SK-N-SH treated with all-trans-retinoic acid at 6 μM for 48 hours (cell line): ENCODE results near the gene PKIG.

Experiments
- ATAC-seq: fragments of 200-7000 bp; cut with Tn5 transposase; 3 replicates; pipeline ENCODE4 v1.9.1; 2020; ENCODE audit warnings: mild to moderate bottlenecking, moderate library complexity
- ARNTL ChIP-seq: fragments of 450-650 bp; formaldehyde crosslinking; IDR thresholded peaks from 2 replicates; pipeline ENCODE4 v1.5.0; 2020; ENCODE audit warnings: low read depth, mild to moderate bottlenecking, moderate library complexity, borderline replicate concordance
- BACH2 ChIP-seq: fragments of 250-450 bp; sonication (Bioruptor Pico); IDR thresholded peaks from 2 replicates; pipeline ENCODE4 v1.9.0; 2021; ENCODE audit warnings: mild to moderate bottlenecking, borderline replicate concordance
- CSDC2 ChIP-seq: fragments of 250-450 bp; sonication (Bioruptor Pico); IDR thresholded peaks from 2 replicates; pipeline ENCODE4 v1.5.0; 2020; ENCODE audit warnings: mild to moderate bottlenecking, moderate library complexity
- ESRRG ChIP-seq: fragments of 250-450 bp; sonication (Bioruptor Pico); IDR thresholded peaks from 2 replicates; pipeline ENCODE4 v1.6.1; 2021; ENCODE audit warnings: mild to moderate bottlenecking
- GLIS3 ChIP-seq: fragments of 250-450 bp; sonication (Bioruptor Pico); IDR thresholded peaks from 2 replicates; pipeline ENCODE4 v1.5.0; 2020; ENCODE audit warnings: mild to moderate bottlenecking, moderate library complexity
- ISL1 ChIP-seq: fragments of 250-450 bp; sonication (Bioruptor Pico); IDR thresholded peaks from 2 replicates; pipeline ENCODE4 v2.1.2; 2022; ENCODE audit warnings: mild to moderate bottlenecking, moderate library complexity
- OSR1 ChIP-seq: fragments of 250-450 bp; sonication (Bioruptor Pico); IDR thresholded peaks from 2 replicates; pipeline ENCODE4 v1.8.0; 2022; ENCODE audit warnings: moderate library complexity, mild to moderate bottlenecking, inconsistent platforms
- PPARA ChIP-seq: fragments of 250-450 bp; sonication (Bioruptor Pico); IDR thresholded peaks from 2 replicates; pipeline ENCODE4 v1.5.0; 2020; ENCODE audit warnings: mild to moderate bottlenecking, borderline replicate concordance
- RARB ChIP-seq: fragments of 250-450 bp; sonication (Bioruptor Pico); IDR thresholded peaks from 2 replicates; pipeline ENCODE4 v1.8.0; 2021; ENCODE audit warnings: mild to moderate bottlenecking, moderate library complexity
- SNAI2 ChIP-seq: fragments of 250-450 bp; sonication (Bioruptor Pico); IDR thresholded peaks from 2 replicates; pipeline ENCODE4 v1.5.0; 2020; ENCODE audit warnings: mild to moderate bottlenecking, moderate library complexity
- TOX ChIP-seq: fragments of 250-450 bp; sonication (Bioruptor Pico); IDR thresholded peaks from 2 replicates; pipeline ENCODE4 v1.8.0; 2021; ENCODE audit warnings: mild to moderate bottlenecking, moderate library complexity, borderline replicate concordance
- ZC3H10 ChIP-seq: fragments of 250-450 bp; sonication (Bioruptor Pico); IDR thresholded peaks from 2 replicates; pipeline ENCODE4 v1.5.1; 2021; ENCODE audit warnings: mild to moderate bottlenecking, moderate library complexity
- ZFP3 ChIP-seq: fragments of 250-450 bp; sonication (Bioruptor Pico); IDR thresholded peaks from 2 replicates; pipeline ENCODE4 v1.5.0; 2020; ENCODE audit warnings: mild to moderate bottlenecking, moderate library complexity
- ZFP30 ChIP-seq: fragments of 450-650 bp; formaldehyde crosslinking; IDR thresholded peaks from 2 replicates; pipeline ENCODE4 v1.5.0; 2022; ENCODE audit warnings: mild to moderate bottlenecking, moderate library complexity
- ZNF565 ChIP-seq: fragments of 450-650 bp; formaldehyde crosslinking; conservative IDR thresholded peaks from 2 replicates; pipeline ENCODE4 v1.5.0; 2020; ENCODE audit warnings: low read depth, mild to moderate bottlenecking, moderate library complexity
- ZNF70 ChIP-seq: fragments of 450-650 bp; formaldehyde crosslinking; IDR thresholded peaks from 2 replicates; pipeline ENCODE4 v1.5.0; 2020; ENCODE audit warnings: mild to moderate bottlenecking, moderate library complexity
- ZNF8 ChIP-seq: fragments of 450-650 bp; formaldehyde crosslinking; IDR thresholded peaks from 2 replicates; pipeline ENCODE4 v1.5.0; 2020; ENCODE audit warnings: mild to moderate bottlenecking, moderate library complexity
- TF ChIP-seq, protein P1 (sequence below): fragments of 250-450 bp; sonication (Bioruptor Pico); IDR thresholded peaks from 2 replicates; pipeline ENCODE4 v1.8.0; 2020; ENCODE audit warnings: mild to moderate bottlenecking, moderate library complexity, borderline replicate concordance
- TF ChIP-seq, protein P2 (sequence below): fragments of 250-450 bp; sonication (Bioruptor Pico); IDR thresholded peaks from 2 replicates; pipeline ENCODE4 v1.5.1; 2020; ENCODE audit warnings: low read depth, mild to moderate bottlenecking, moderate library complexity
- TF ChIP-seq, protein P3 (sequence below): fragments of 250-450 bp; sonication (Bioruptor Pico); IDR thresholded peaks from 2 replicates; pipeline ENCODE4 v1.5.1; 2021; ENCODE audit warnings: mild to moderate bottlenecking, moderate library complexity
- TF ChIP-seq, protein P4 (sequence below): fragments of 250-450 bp; sonication (Bioruptor Pico); IDR thresholded peaks from 2 replicates; pipeline ENCODE4 v1.8.0; 2021; ENCODE audit warnings: low read depth, mild to moderate bottlenecking, moderate library complexity, borderline replicate concordance

PKIG gene

DNA sequence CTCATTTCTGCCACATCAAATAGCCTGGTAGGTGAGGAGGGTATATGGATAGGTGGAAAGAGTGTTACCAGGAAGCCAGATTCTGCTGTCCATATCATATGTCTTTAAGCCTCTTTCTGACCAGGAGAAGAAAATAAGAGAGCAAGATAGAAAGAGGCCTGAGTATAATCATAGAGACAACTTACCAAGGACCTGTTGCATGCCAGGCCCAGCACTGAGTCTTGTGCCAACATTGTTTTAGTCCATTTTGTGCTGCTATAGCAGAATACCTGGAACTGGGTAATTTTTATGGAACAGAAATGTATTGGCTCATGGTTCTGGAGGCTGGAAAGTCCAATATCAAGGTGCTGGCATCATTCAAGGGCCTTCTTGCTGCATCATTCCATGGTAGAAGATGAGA lies 76.4 kb downstream of the PKIG start:
- no peak for ATAC-seq

DNA sequence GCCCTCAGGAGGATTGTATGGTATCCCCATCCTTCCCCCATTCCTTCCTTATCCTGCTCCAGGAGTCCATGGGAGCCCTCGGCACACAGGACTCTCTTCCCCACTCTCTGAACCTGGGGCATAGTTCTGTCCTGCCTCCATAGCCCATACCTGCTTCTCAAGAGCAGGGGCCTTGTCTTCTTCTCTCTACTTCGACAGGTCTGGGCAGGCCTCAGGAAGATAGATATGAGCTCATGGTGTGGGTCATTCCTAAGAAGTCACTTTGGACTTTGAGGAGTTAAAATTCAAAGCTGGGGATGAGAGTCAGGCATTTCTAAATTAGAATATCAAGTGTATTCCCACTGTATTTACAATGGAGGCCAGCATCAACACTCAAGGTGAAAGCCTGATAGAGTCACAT lies 77.6 kb downstream of the PKIG start:
- TF ChIP-seq SNAI2 (CRISPR knock-in tag) (no peak), ZNF70 (CRISPR knock-in tag) (no peak), ZFP3 (no peak), GLIS3 (CRISPR knock-in tag) (no peak), TOX (CRISPR knock-in tag) (no peak), ZNF565 (CRISPR knock-in tag) (no peak), ZFP30 (CRISPR knock-in tag) (no peak)
- TF ChIP-seq, protein P1, sequence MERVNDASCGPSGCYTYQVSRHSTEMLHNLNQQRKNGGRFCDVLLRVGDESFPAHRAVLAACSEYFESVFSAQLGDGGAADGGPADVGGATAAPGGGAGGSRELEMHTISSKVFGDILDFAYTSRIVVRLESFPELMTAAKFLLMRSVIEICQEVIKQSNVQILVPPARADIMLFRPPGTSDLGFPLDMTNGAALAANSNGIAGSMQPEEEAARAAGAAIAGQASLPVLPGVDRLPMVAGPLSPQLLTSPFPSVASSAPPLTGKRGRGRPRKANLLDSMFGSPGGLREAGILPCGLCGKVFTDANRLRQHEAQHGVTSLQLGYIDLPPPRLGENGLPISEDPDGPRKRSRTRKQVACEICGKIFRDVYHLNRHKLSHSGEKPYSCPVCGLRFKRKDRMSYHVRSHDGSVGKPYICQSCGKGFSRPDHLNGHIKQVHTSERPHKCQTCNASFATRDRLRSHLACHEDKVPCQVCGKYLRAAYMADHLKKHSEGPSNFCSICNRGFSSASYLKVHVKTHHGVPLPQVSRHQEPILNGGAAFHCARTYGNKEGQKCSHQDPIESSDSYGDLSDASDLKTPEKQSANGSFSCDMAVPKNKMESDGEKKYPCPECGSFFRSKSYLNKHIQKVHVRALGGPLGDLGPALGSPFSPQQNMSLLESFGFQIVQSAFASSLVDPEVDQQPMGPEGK (CRISPR knock-in tag) = no peak
- ATAC-seq = no peak

More for the DNA sequence above, 76.4 kb downstream of the PKIG start:
- TF ChIP-seq ARNTL (CRISPR knock-in tag) = no peak
- no peak for TF ChIP-seq ZFP30 (CRISPR knock-in tag)
- TF ChIP-seq ZNF565 (CRISPR knock-in tag) = no peak
- TF ChIP-seq ZFP3 = no peak
- TF ChIP-seq, protein P2, sequence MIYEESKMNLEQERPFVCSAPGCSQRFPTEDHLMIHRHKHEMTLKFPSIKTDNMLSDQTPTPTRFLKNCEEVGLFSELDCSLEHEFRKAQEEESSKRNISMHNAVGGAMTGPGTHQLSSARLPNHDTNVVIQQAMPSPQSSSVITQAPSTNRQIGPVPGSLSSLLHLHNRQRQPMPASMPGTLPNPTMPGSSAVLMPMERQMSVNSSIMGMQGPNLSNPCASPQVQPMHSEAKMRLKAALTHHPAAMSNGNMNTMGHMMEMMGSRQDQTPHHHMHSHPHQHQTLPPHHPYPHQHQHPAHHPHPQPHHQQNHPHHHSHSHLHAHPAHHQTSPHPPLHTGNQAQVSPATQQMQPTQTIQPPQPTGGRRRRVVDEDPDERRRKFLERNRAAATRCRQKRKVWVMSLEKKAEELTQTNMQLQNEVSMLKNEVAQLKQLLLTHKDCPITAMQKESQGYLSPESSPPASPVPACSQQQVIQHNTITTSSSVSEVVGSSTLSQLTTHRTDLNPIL (CRISPR knock-in tag) = no peak

DNA sequence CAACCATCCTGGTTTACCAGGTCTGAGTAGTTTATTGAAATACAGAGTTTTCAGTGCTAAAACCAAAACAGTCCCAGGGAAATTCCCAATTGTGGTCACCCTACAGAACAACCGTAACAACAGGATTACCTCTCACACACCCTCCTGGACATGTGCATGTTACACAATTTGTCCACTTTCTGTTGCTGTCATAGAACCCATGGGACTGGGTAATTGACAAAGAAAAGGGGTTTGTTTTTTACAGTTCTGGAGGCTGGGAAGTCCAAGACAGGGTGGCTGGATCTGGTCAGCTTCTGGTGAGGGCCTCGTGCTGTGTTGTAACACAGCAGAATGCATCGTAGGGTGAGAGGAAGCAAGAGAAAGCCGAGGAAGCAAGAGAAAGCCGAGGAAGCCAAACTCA lies 78.2 kb downstream of the PKIG start:
- no peak for ATAC-seq
- TF ChIP-seq ZFP3 (no peak), CSDC2 (no peak), BACH2 (CRISPR knock-in tag) (no peak), ZNF70 (CRISPR knock-in tag) (no peak), ZFP30 (CRISPR knock-in tag) (no peak), TOX (CRISPR knock-in tag) (no peak), OSR1 (CRISPR knock-in tag) (no peak)
- TF ChIP-seq, protein P1 (CRISPR knock-in tag) = no peak
- TF ChIP-seq, protein P2 (CRISPR knock-in tag) = no peak
- TF ChIP-seq, protein P3, sequence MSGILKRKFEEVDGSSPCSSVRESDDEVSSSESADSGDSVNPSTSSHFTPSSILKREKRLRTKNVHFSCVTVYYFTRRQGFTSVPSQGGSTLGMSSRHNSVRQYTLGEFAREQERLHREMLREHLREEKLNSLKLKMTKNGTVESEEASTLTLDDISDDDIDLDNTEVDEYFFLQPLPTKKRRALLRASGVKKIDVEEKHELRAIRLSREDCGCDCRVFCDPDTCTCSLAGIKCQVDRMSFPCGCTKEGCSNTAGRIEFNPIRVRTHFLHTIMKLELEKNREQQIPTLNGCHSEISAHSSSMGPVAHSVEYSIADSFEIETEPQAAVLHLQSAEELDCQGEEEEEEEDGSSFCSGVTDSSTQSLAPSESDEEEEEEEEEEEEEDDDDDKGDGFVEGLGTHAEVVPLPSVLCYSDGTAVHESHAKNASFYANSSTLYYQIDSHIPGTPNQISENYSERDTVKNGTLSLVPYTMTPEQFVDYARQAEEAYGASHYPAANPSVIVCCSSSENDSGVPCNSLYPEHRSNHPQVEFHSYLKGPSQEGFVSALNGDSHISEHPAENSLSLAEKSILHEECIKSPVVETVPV (CRISPR knock-in tag) = no peak
- TF ChIP-seq, all 23 proteins: peak for 0

DNA sequence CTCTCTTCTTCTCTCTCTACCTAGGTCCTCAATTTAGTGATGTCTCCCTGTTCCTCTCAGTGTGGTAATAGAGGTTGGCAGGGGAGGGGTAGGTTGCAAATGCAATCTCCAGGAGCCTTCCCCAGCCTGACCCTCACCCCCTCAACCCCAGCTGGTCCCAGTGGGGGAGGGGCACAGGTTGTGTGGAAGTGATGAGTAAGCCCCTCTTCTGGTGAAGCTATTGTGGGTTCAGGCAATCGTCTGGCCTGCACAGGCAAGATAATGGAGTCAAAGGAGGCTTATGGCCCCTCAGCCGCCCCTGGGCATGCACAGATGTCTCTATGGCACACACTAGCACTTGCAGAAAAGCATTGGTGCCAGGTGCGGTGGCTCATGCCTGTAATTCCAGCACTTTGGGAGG lies 79.9 kb downstream of the PKIG start:
- no peak for ATAC-seq
- TF ChIP-seq ISL1 (no peak), RARB (no peak), ZFP30 (CRISPR knock-in tag) (no peak), CSDC2 (no peak), GLIS3 (CRISPR knock-in tag) (no peak), ARNTL (CRISPR knock-in tag) (no peak), SNAI2 (CRISPR knock-in tag) (no peak)

DNA sequence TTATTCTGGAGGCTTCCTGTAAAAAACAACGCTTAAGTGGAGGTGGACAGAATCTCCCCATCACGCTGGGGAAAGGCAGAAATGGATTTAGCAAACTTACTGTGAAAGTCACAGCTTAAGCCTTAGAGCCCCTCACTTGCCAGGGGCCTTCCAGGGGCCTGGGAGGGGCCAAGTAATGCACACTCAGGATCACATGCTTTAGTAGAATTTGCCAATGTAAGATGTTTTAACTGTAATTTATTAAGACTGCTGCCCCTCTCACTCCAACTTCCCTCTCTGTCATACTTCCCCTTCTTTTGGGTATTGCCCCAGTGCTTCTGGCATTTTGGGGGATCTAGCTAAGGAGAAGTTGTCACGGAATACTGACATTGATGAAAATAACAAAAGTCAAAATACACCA lies 81.8 kb downstream of the PKIG start:
- no peak for ATAC-seq
- TF ChIP-seq PPARA (CRISPR knock-in tag) = no peak
- TF ChIP-seq, protein P4, sequence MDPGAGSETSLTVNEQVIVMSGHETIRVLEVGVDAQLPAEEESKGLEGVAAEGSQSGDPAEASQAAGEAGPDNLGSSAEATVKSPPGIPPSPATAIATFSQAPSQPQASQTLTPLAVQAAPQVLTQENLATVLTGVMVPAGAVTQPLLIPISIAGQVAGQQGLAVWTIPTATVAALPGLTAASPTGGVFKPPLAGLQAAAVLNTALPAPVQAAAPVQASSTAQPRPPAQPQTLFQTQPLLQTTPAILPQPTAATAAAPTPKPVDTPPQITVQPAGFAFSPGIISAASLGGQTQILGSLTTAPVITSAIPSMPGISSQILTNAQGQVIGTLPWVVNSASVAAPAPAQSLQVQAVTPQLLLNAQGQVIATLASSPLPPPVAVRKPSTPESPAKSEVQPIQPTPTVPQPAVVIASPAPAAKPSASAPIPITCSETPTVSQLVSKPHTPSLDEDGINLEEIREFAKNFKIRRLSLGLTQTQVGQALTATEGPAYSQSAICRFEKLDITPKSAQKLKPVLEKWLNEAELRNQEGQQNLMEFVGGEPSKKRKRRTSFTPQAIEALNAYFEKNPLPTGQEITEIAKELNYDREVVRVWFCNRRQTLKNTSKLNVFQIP = no peak
- no peak for TF ChIP-seq ZNF565 (CRISPR knock-in tag)
- TF ChIP-seq ZFP30 (CRISPR knock-in tag) = no peak
- TF ChIP-seq ESRRG (CRISPR knock-in tag) = no peak
- no peak for TF ChIP-seq ZC3H10 (CRISPR knock-in tag)
- TF ChIP-seq, protein P3 (CRISPR knock-in tag) = no peak
- TF ChIP-seq ZNF70 (CRISPR knock-in tag) = no peak
- no peak for TF ChIP-seq TOX (CRISPR knock-in tag)
- TF ChIP-seq BACH2 (CRISPR knock-in tag) = no peak
- no peak for TF ChIP-seq ZNF8 (CRISPR knock-in tag)
